SKM-1 treated with dmso at 0.1 percent for 144 hours (cell line): Measurements from ENCODE around the gene ACAA1.
A peak's percentile ranks its signal among the peaks of the same experiment; 100 is the strongest.

Experiments used
- DNase-seq: peaks from one replicate; lab custom pipeline; 2025; ENCODE audit not compliant: unreplicated experiment; lab: John Stamatoyannopoulos, UW

The ACAA1 gene

DNA sequence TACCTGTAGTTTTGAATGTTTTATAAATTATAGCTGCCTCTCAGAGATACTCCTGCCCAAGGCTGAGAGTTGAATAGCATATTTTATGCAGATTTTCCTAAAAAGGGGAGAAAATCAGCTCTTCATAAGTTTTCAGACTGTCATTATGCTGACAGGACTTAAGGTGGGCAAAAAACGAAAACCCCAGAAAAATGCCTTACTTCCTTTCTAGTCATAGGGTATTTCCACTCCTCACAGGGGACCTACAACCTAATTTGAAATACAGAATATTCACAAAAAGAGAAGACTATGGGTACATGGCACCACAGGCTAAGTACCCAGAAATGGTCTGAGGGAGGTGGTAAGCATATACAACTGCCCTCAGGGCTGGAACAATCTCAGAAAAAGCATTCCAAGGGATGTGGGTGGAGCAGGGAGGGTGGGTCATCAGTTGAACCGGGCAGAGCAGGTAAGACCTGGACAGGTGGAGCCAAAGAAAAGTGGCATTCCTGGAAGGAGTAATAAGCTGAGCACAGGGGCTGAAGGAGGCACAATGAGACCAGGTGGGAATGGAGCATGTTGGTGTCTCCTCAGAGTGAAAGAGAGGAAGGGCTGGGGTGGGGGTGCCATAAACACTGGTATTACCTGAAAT lies 17.8 kb upstream of the ACAA1 start:
- no peak for DNase-seq

DNA sequence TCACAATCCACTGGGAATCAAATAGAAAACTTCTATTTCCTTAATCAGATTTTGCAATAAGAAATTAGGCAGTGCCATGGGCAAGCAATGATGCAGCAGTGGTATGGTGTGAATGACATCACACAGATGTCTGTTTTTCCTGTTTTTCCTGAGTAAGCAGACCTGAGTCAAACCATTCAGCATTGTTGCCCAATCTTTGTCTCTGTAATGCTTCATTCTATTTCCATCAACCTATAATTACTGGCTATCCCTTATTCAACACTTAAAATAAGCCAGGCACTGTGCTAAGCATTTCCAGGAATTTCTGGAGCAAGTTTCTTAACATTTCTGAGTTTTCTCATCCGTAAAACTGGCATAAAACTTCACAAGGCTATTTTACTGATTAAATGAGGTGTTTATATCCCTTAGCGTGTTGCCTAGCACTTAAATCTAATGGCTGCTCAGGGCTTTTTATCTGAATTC lies 17.1 kb upstream of the ACAA1 start:
- DNase-seq, result peak; percentile 16

DNA sequence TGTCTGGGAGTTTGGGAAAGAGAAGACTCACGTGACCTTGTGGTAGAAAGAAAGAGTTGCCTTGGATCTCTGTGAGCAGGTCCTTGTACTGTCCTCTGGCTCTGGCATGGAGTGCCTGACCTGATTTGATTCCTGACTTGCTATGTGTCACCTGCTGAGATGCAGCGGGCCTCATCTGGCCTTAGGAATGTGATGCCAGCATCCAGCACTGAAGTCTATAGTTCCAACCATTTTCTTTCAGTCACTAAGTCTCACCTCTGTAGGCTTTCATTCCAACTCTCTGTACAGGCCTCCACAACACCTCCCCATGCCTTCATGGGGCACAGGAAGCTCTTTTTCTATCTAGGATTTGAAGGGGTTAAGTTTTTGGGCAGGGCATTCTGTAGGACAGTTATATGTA lies 16.3 kb upstream of the ACAA1 start:
- no peak for DNase-seq

GRCh38 chr3:38152609-38153008 lies 15.7 kb upstream of the ACAA1 start:
- DNase-seq, result no peak

GRCh38 chr3:38151667-38152265 lies 14.8 kb upstream of the ACAA1 start:
- peak; percentile 31 for DNase-seq

- no peak for DNase-seq
These were observed 14.0 kb upstream of the ACAA1 start for GRCh38 chr3:38150780-38151528.

- DNase-seq, result peak; percentile 78
These were observed 12.8 kb upstream of the ACAA1 start for GRCh38 chr3:38149708-38150107.

- DNase-seq, result peak; percentile 94
These were observed 11.5 kb upstream of the ACAA1 start for GRCh38 chr3:38148311-38148882.

DNA sequence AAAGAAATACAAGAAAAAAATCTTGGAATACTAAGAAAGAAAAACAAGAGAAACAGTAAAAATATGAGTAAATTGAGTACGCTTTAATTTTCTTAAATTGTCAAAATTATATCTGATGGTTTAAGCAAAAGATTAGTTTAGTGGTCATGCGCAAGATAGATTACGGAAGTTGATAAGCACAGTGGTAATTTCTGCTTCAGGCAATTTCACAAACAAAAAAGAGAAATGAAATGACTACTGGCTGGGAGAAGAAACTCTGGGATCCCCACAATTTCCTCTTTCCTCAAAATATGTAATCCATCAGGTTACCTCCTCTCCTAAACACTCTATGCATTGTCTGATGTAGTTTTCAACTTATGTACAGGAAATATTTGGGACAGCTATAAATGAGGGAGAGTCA lies 10.5 kb upstream of the ACAA1 start:
- DNase-seq, result peak; percentile 83

- DNase-seq, result no peak
These were observed 9.6 kb upstream of the ACAA1 start for GRCh38 chr3:38146504-38146903.

- no peak for DNase-seq
These were observed 6.6 kb upstream of the ACAA1 start for GRCh38 chr3:38143511-38143910.

DNA sequence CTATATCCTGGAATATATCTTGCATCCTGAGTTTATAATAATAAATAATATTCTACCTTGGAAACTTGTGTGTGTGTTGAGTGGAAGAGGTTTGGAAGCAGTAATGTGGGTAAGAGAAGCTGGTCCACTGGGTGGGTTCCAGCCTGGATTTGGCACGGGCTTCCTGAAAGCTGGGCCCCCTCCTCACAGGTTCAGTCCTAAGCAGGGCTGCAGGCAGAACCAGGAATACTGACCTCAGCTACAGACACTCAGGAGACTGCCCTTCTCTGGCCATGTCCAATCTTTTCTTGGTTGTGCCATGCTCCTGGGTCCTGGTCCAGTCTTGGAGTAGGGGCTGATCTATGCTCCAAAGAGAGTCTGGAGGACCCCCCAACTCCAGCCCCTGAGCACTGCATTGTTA lies 6.0 kb upstream of the ACAA1 start:
- DNase-seq, result no peak

DNA sequence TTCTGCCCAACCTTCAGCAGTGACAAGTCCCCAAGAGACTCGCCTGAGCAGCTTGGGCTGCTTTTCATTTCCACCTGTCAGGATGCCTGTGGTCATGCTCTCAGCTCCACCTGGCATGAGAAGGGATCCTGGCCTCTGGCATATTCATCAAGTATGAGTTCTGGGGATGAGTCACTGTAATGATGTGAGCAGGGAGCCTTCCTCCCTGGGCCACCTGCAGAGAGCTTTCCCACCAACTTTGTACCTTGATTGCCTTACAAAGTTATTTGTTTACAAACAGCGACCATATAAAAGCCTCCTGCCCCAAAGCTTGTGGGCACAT lies 5.0 kb upstream of the ACAA1 start:
- no peak for DNase-seq

DNA sequence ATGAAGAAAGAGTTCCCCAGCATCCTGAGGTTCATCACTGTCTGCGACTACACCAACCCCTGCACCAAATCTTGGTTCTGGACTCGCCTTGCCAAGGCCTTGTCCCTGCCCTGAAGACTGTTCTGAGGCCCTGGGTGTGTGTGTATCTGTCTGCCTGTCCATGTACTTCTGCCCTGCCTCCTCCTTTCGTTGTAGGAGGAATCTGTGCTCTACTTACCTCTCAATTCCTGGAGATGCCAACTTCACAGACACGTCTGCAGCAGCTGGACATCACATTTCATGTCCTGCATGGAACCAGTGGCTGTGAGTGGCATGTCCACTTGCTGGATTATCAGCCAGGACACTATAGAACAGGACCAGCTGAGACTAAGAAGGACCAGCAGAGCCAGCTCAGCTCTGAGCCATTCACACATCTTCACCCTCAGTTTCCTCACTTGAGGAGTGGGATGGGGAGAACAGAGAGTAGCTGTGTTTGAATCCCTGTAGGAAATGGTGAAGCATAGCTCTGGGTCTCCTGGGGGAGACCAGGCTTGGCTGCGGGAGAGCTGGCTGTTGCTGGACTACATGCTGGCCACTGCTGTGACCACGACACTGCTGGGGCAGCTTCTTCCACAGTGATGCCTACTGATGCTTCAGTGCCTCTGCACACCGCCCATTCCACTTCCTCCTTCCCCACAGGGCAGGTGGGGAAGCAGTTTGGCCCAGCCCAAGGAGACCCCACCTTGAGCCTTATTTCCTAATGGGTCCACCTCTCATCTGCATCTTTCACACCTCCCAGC lies 4.4 kb upstream of the ACAA1 start:
- DNase-seq, result no peak

DNA sequence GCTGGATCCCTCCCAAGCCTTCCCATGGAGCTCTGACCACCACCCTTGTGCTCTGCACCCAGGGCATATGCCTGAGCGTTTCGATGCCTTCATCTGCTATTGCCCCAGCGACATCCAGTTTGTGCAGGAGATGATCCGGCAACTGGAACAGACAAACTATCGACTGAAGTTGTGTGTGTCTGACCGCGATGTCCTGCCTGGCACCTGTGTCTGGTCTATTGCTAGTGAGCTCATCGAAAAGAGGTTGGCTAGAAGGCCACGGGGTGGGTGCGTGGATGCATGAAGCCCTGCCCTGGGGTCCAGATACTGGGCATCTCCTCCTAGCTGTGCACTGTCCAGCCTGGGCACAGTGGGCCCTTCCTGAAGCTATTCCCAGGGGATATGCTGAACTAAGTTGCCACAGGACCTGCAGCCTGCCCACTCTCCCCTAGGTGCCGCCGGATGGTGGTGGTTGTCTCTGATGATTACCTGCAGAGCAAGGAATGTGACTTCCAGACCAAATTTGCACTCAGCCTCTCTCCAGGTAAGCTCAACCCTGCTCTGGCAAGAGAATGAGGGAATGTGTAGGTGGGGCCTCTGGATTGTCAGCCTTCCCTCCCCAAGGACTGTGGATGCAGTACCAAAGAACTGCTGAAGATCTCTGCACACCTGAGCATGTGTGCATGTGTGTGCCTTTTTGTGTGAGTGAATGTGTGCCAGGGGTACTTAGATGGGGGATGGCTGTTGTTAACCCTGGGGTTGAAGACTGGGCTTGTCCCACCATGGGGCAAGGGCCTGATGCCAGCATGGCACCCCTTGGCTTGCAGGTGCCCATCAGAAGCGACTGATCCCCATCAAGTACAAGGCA lies 3.6 kb upstream of the ACAA1 start:
- no peak for DNase-seq

- DNase-seq, result no peak
These were observed 2.7 kb upstream of the ACAA1 start for GRCh38 chr3:38139652-38140051.

DNA sequence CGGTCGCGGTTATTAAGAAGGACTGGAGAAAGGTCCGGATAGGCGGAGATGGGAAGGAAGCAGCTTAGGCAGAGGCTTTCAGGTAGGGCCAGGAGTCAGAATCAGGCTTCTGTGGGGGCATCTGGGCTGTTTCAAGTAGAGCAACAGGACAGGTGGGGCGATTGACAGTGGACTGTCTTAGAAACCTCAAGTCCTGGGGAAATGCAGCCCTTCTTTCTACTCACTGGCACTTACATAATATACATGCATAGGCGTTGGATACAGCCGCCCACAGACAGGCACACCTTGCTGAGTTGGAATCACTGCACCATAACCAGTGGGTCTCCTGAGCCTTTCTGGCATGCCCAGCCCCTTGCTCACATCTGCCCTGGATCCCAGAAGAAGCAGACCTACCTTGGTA lies 2.3 kb upstream of the ACAA1 start:
- DNase-seq, result no peak

GRCh38 chr3:38138349-38139190 lies 1.6 kb upstream of the ACAA1 start, which contains the start of gene MYD88:
Gene MYD88 (plus strand): TSS chr3:38138661. CDS start chr3:38138701, 40 bp downstream.
- peak; percentile 77 for DNase-seq

DNA sequence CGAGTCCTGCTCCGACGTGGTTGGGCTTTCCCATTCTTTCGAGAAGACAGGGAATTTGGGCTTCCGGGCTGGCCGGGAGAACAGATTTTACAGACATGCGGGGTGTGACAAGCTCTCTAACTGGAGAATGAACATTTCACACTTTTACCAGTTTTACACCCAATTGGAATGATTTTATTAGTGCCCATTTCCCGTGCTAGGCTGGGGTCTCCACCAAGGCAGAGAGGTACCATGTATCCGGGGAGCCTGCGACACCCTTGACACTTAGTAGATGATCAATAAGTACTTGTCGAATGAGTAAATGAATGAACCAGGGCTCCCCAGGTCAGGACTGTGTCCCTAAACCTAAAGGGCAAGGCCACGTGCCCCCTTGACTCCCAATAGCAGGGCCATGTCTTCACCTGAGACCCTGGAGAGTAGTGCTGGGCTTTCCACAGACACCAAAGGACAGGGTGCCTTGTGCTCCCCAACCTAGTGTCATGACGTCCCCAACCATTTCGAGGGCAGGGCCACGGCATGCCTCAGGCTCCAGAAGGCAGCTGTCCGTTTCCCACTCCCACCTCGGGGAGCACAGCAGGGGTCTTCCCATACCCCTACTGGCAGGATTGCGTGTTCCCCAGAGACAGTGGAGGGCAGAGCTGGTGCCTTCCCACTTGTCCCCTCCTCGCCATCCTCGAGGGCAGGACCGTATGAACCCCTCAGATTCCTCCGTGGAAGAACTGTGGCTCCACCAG lies 855 bp upstream of the ACAA1 start:
- DNase-seq, result no peak
